H1 (cell line): Measurements from ENCODE around the gene ALPI. TPM values are rescaled to one million over a fixed set of nuclear protein-coding genes. Genes with fewer than 3 reads are reported as not detected.

ENCODE experiments used
- CTCF ChIA-PET: fragments of 300-600 bp; sonication (Branson Sonifier 250); formaldehyde crosslinking; loops from one replicate; lab custom pipeline; 2021; ENCODE audit not compliant: partially characterized antibody; lab: Charles Lee
- POLR2A ChIA-PET: fragments of 300-600 bp; sonication (Branson Sonifier 250); formaldehyde crosslinking; loops from one replicate; lab custom pipeline; 2021; ENCODE audit warnings: inconsistent platforms; ENCODE audit not compliant: partially characterized antibody; lab: Charles Lee
- DNase-seq, 2 experiments: peaks; one replicate each; pipeline versions ENCODE4 v3.0.0 to v3.0.0-alpha.2; 2010 to 2022; ENCODE audit warnings: low spot score in 2 of 2, low read depth in 1 of 2, mixed read lengths in 1 of 2
- FAIRE-seq: peaks from 2 replicates; lab custom pipeline; 2011; peaks lifted over from hg19 to GRCh38; lab: Jason Lieb, UNC
- H2AFZ ChIP-seq: 2 replicates; pipeline ENCODE4 v1.8.1; 2012; ENCODE audit warnings: low read length, inconsistent platforms
- H2AK5ac ChIP-seq: 2 replicates; pipeline ENCODE4 v1.6.1; 2013; ENCODE audit warnings: low read depth, low read length
- H2BK120ac ChIP-seq: replicated peaks from 2 replicates; pipeline ENCODE3; 2013; ENCODE audit warnings: low read depth, low read length, inconsistent platforms
- H2BK12ac ChIP-seq: 2 replicates; pipeline ENCODE4 v1.6.1; 2013; ENCODE audit warnings: low read depth, low read length
- H2BK15ac ChIP-seq: 2 replicates; pipeline ENCODE4 v1.6.1; 2013; ENCODE audit warnings: low read length
- H2BK20ac ChIP-seq: 2 replicates; pipeline ENCODE4 v1.6.1; 2013; ENCODE audit warnings: low read length
- H2BK5ac ChIP-seq: 2 replicates; pipeline ENCODE4 v1.6.1; 2013; ENCODE audit warnings: low read depth, low read length
- H3K14ac ChIP-seq: 2 replicates; pipeline ENCODE4 v1.6.1; 2013; ENCODE audit warnings: inconsistent platforms; ENCODE audit not compliant: insufficient read length
- H3K18ac ChIP-seq: 2 replicates; pipeline ENCODE4 v1.6.1; 2013; ENCODE audit warnings: low read length; ENCODE audit errors: extremely low read depth
- H3K23ac ChIP-seq: 2 replicates; pipeline ENCODE4 v1.6.1; 2013; ENCODE audit warnings: inconsistent platforms; ENCODE audit not compliant: insufficient read length
- H3K23me2 ChIP-seq: 2 replicates; pipeline ENCODE4 v1.6.1; 2013; ENCODE audit warnings: low read depth, low read length
- H3K27ac ChIP-seq: 2 replicates; pipeline ENCODE4 v1.6.1; 2011; ENCODE audit warnings: low read depth, low read length, inconsistent platforms
- H3K27me3 ChIP-seq, 4 experiments: replicated peaks in 1 of 4; 1 replicate in 1 of 4; 2 replicates in 3 of 4; pipeline versions ENCODE4 v1.6.1 to v1.8.1; 2011 to 2013; ENCODE audit warnings: low read length in 3 of 4, mild to moderate bottlenecking in 3 of 4, inconsistent platforms in 2 of 4, mixed read lengths in 2 of 4, moderate library complexity in 1 of 4; ENCODE audit not compliant: control insufficient read depth in 3 of 4, insufficient read depth in 3 of 4; ENCODE audit errors: extremely low read depth in 1 of 4
- H3K36me3 ChIP-seq, 4 experiments: 2 replicates each; pipeline versions ENCODE4 v1.6.1 to v1.8.1; 2011 to 2013; ENCODE audit warnings: mild to moderate bottlenecking in 4 of 4, low read length in 3 of 4, moderate library complexity in 2 of 4, control low read depth in 1 of 4, inconsistent platforms in 1 of 4; ENCODE audit not compliant: insufficient read depth in 4 of 4, control insufficient read depth in 2 of 4
- H3K4ac ChIP-seq: replicated peaks from 2 replicates; pipeline ENCODE3; 2013; ENCODE audit warnings: low read length, low read depth, mixed read lengths, inconsistent platforms; ENCODE audit not compliant: insufficient read length
- H3K4me1 ChIP-seq, 4 experiments: replicated peaks in 1 of 4; 1 replicate in 1 of 4; 2 replicates in 3 of 4; pipeline versions ENCODE4 v1.6.1 to v1.8.1; 2011 to 2013; ENCODE audit warnings: low read length in 3 of 4, inconsistent platforms in 2 of 4, mixed read lengths in 1 of 4; ENCODE audit not compliant: insufficient read depth in 4 of 4, control insufficient read depth in 3 of 4
- H3K4me2 ChIP-seq, 2 experiments: 2 replicates each; pipeline versions ENCODE4 v1.6.1 to v1.8.1; 2011 to 2013; ENCODE audit warnings: low read depth in 2 of 2, low read length in 2 of 2, control low read depth in 1 of 2, inconsistent platforms in 1 of 2, mild to moderate bottlenecking in 1 of 2; ENCODE audit not compliant: insufficient read depth in 1 of 2
- H3K4me3 ChIP-seq, 4 experiments: fragments of 200-600, 300-600 bp in 1 of 4; sonication (generic), shearing (Covaris generic), sonication (Bioruptor Twin) in 1 of 4; 2 replicates each; pipeline versions ENCODE4 v1.5.1 to v1.8.1; 2011 to 2016; ENCODE audit warnings: low read length in 4 of 4, low read depth in 3 of 4, control low read depth in 2 of 4, inconsistent platforms in 2 of 4, mild to moderate bottlenecking in 2 of 4, mixed read lengths in 1 of 4, moderate library complexity in 1 of 4; ENCODE audit not compliant: insufficient read depth in 2 of 4; ENCODE audit errors: extremely low read depth in 1 of 4
- H3K56ac ChIP-seq: replicated peaks from 2 replicates; pipeline ENCODE3; 2013; ENCODE audit warnings: low read depth, mild to moderate bottlenecking, mixed read lengths, low read length, inconsistent platforms; ENCODE audit not compliant: insufficient read length
- H3K79me1 ChIP-seq: 2 replicates; pipeline ENCODE4 v1.6.1; 2013; ENCODE audit warnings: low read depth, low read length, control low read depth
- H3K79me2 ChIP-seq, 2 experiments: 2 replicates each; pipeline versions ENCODE4 v1.6.1 to v1.8.1; 2012 to 2013; ENCODE audit warnings: low read length in 2 of 2, mild to moderate bottlenecking in 2 of 2, inconsistent platforms in 1 of 2; ENCODE audit not compliant: insufficient read depth in 2 of 2, control insufficient read depth in 1 of 2
- H3K9ac ChIP-seq, 4 experiments: replicated peaks in 1 of 4; 1 replicate in 1 of 4; 2 replicates in 3 of 4; pipeline versions ENCODE4 v1.6.1 to v1.8.1; 2011 to 2013; ENCODE audit warnings: low read depth in 3 of 4, low read length in 3 of 4, control low read depth in 2 of 4, mild to moderate bottlenecking in 2 of 4, moderate library complexity in 2 of 4, inconsistent platforms in 1 of 4; ENCODE audit errors: extremely low read depth in 1 of 4
- H3K9me3 ChIP-seq, 2 experiments: 2 replicates each; pipeline versions ENCODE4 v1.6.1 to v1.8.1; 2012 to 2013; ENCODE audit warnings: mild to moderate bottlenecking in 2 of 2, moderate library complexity in 2 of 2, control low read depth in 1 of 2, inconsistent platforms in 1 of 2, low read depth in 1 of 2, low read length in 1 of 2, mixed read lengths in 1 of 2; ENCODE audit not compliant: insufficient read depth in 2 of 2
- H4K20me1 ChIP-seq, 2 experiments: replicated peaks in 1 of 2; 2 replicates each; pipeline versions ENCODE3 to v1.8.1; 2011 to 2013; ENCODE audit warnings: inconsistent platforms in 2 of 2, low read length in 2 of 2, mild to moderate bottlenecking in 1 of 2; ENCODE audit not compliant: insufficient read depth in 2 of 2, control insufficient read depth in 1 of 2
- H4K5ac ChIP-seq: 2 replicates; pipeline ENCODE4 v1.6.1; 2013; ENCODE audit warnings: low read length, low read depth, mixed read lengths, inconsistent platforms; ENCODE audit not compliant: insufficient read length
- H4K8ac ChIP-seq: 2 replicates; pipeline ENCODE4 v1.8.0; 2013; ENCODE audit warnings: mild to moderate bottlenecking, moderate library complexity, low read length, inconsistent platforms; ENCODE audit not compliant: insufficient read depth; ENCODE audit errors: extremely low read depth
- H4K91ac ChIP-seq: replicated peaks from 2 replicates; pipeline ENCODE3; 2013; ENCODE audit warnings: low read length, mixed read lengths, inconsistent platforms; ENCODE audit not compliant: insufficient read length
- CEBPB ChIP-seq: IDR thresholded peaks from 2 replicates; pipeline ENCODE4 v1.6.1; 2012; ENCODE audit warnings: low read depth, low read length
- HDAC2 ChIP-seq, 2 experiments: fragments of 300-600 bp in 1 of 2; sonication (generic) in 1 of 2; IDR thresholded peaks; 2 replicates each; pipeline ENCODE4 v1.6.1; 2011 to 2012; ENCODE audit warnings: low read depth in 2 of 2, low read length in 2 of 2, mild to moderate bottlenecking in 2 of 2, moderate library complexity in 2 of 2, borderline replicate concordance in 1 of 2, inconsistent platforms in 1 of 2
- KDM4A ChIP-seq: IDR thresholded peaks from one replicate; pipeline ENCODE4 v1.7.1; 2012; ENCODE audit warnings: low read depth, mild to moderate bottlenecking, moderate library complexity, low read length, inconsistent platforms; ENCODE audit not compliant: severe bottlenecking
- WGBS, 2 experiments: shearing (Covaris generic) in 1 of 2; methylation state at CpG; one replicate each; pipeline versions ENCODE4 v1.1.6 to v1.1.7; 2013 to 2015; ENCODE audit warnings: low lambda C conversion rate in 2 of 2, mixed read lengths in 2 of 2, inconsistent platforms in 1 of 2, low coverage in 1 of 2, missing lambda C conversion rate in 1 of 2; ENCODE audit not compliant: insufficient replicate concordance in 2 of 2, insufficient coverage in 1 of 2, insufficient read length in 1 of 2; ENCODE audit errors: extremely low coverage in 1 of 2, missing lambda C conversion rate in 1 of 2; 5-methylcytosine and 5-hydroxymethylcytosine counted together
- polyA plus RNA-seq, 7 experiments: library from polyadenylated mRNA; depleted of rRNA in 3 of 7; stranded (reverse) in 5 of 7; unstranded in 2 of 7; fragments of >200 nt in 5 of 7; fragments of 200-250 nt in 2 of 7; gene quantifications; 1 replicate in 5 of 7; 2 replicates in 1 of 7; 4 replicates in 1 of 7; pipeline versions ENCODE4 v1.2.1 to v1.2.3, GENCODE V29; 2011 to 2013; ENCODE audit warnings: missing spikeins in 2 of 7, mixed read lengths in 2 of 7
- total RNA-seq: library from RNA; stranded (reverse); fragmentation: NEBNext Ultra II Directional; extraction: Animal tissue kit (Norgen Biotek cat#: 25700); gene quantifications from 2 replicates; pipeline ENCODE4 v1.2.1, GENCODE V29; 2021

The ALPI gene
- total and polyA plus RNA-seq, 2 of the 8 experiments (the other 6 are each of a cell fraction or from before 2014, with no cell fraction given) = not detected

DNA sequence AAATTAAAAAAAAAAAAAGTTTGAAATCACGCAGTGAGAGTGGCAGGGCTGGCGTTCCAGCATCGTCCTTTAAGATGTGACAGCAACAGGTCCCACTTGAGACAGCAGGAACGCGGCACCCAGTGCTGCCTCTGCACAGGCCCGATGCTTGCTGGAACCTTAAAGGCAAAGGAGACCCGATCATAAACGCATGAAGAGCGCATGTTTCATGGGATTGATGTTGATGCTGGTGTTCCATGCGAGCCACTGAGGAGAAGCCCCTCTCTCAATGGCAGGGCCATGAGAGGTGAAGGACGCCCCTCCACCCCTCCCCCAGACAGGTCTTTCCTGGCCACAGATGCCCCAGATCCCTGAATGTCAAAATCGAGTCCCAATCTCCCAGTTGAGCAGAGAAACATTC, 17.9 kb upstream of the ALPI start:
- no peak overlapping the region for H3K9ac ChIP-seq
- no peaks in the 10 kb centered on the region for H3K23me2 ChIP-seq
- no peaks in the 10 kb centered on the region for H3K36me3 ChIP-seq
- H2BK12ac ChIP-seq = peak overlapping the region; percentile 55; the same call in 1 of the 2 replicates
- no peak overlapping the region for H3K56ac ChIP-seq
- ChIA-PET POLR2A (interaction anchor here (1.1 to 1.6 kb wide), 3 partner anchors 17 to 24 kb away, joined by 4 to 5 read pairs (median 4); no protein-coding TSS in a partner anchor), CTCF (interaction anchor here (1.1 to 6.8 kb wide), 17 partner anchors 9 to 152 kb away, joined by 3 to 82 read pairs (median 12); no protein-coding TSS in a partner anchor)
- no peak overlapping the region for H4K8ac ChIP-seq
- DNase-seq (no peak), FAIRE-seq (no peak)
- 0 out of 2 replicates have a peak overlapping the region, but pooled peaks have one; percentile 90 for H2BK20ac ChIP-seq
- no peak overlapping the region for H2AFZ ChIP-seq
- no peak overlapping the region for H4K5ac ChIP-seq
- H3K18ac ChIP-seq = no peak overlapping the region
- H3K27ac ChIP-seq = no peak overlapping the region
- peaks cover 0 to 5% (median 4%) of the 10 kb centered on the region in 4 experiments; a peak in 5 of 7 replicates for H3K4me1 ChIP-seq
- no peaks in the 10 kb centered on the region for H3K9me3 ChIP-seq
- no peak overlapping the region for H3K14ac ChIP-seq
- H3K79me2 ChIP-seq = no peaks in the 10 kb centered on the region
- no peak overlapping the region for H2AK5ac ChIP-seq
- no peak overlapping the region for H3K4me2 ChIP-seq
- H3K4ac ChIP-seq = no peak overlapping the region
- no peak overlapping the region for H2BK15ac ChIP-seq
- no peak overlapping the region for H3K23ac ChIP-seq
- H2BK120ac ChIP-seq = peak overlapping the region; percentile 43
- no peak overlapping the region for H2BK5ac ChIP-seq
- H3K27me3 ChIP-seq = peaks cover 0 to 2% (median 0%) of the 10 kb centered on the region in 4 experiments; a peak in 2 of 7 replicates
- no peaks in the 10 kb centered on the region for H4K20me1 ChIP-seq
- H3K4me3 ChIP-seq = no peak overlapping the region
- 85% methylated on average over 12 of the region's 12 CpGs; no CpG with 5 or more reads in 1 of the 2 experiments for WGBS, 2 experiments
- H3K79me1 ChIP-seq = no peaks in the 10 kb centered on the region
- peak overlapping the region; percentile 73 for H4K91ac ChIP-seq
- no peak for TF ChIP-seq KDM4A
- no peak for TF ChIP-seq CEBPB
- TF ChIP-seq HDAC2 (IDR thresholded peaks at IDR 0.05; ENCODE audit: borderline replicate concordance in 1 of 2, low read depth in 2 of 2, low read length in 2 of 2) = no peak
